Prostate gland (tissue), 2 donors: Measurements from ENCODE around the gene ALAD.
A peak's percentile ranks its signal among the peaks of the same experiment; 100 is the strongest.
"Not testable (repeated sequence)": the region's sequence is repeated elsewhere in the genome, so short reads cannot be mapped to it uniquely, and the experiment has no call there.

Experiments
- POLR2A ChIP-seq: fragments of 450-650 bp; IDR thresholded peaks from one replicate; pipeline ENCODE4 v1.6.1; 2016; ENCODE audit warnings: antibody characterized with exemption, mild to moderate bottlenecking
- TF ChIP-seq, protein P1 (sequence below), 4 experiments: fragments of 200-600 bp in 2 of 4; fragments of 450-650 bp in 2 of 4; sonication (generic) in 2 of 4; IDR thresholded peaks; 1 replicate in 3 of 4; 2 replicates in 1 of 4; pipeline ENCODE4 v1.5.1; 2016 to 2019; ENCODE audit warnings: antibody characterized with exemption in 4 of 4, mild to moderate bottlenecking in 2 of 4, moderate library complexity in 2 of 4

DNA sequence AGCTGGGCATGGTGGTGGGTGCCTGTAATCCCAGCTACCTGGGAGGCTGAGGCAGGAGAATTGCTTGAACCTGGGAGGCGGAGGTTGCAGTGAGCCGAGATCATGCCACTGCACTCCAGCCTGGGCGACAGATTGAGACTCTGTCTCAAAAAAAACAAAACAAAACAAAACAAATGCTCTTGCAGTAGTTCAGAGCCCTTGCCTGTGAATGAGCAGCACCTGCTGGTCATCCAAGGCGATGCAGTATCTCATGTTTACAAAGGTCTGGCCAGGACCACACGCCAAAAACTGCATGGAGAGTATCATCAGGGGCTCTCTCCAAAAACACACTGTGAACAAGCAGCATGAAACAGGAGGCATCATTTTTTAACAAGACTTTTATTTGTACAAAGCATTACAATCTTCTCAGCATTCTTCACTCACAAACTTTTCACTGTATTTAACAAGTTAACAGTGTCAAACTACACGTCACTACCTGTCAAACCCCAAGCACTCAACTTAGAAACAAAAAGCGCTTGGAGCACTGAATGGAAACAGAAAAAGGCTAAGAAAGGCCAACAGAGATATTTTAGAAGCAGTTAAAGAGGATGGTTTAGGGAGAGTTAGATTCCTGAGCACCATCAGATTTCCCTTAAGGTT is 5.9 kb upstream of the ALAD start:
- TF ChIP-seq, protein P1, sequence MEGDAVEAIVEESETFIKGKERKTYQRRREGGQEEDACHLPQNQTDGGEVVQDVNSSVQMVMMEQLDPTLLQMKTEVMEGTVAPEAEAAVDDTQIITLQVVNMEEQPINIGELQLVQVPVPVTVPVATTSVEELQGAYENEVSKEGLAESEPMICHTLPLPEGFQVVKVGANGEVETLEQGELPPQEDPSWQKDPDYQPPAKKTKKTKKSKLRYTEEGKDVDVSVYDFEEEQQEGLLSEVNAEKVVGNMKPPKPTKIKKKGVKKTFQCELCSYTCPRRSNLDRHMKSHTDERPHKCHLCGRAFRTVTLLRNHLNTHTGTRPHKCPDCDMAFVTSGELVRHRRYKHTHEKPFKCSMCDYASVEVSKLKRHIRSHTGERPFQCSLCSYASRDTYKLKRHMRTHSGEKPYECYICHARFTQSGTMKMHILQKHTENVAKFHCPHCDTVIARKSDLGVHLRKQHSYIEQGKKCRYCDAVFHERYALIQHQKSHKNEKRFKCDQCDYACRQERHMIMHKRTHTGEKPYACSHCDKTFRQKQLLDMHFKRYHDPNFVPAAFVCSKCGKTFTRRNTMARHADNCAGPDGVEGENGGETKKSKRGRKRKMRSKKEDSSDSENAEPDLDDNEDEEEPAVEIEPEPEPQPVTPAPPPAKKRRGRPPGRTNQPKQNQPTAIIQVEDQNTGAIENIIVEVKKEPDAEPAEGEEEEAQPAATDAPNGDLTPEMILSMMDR (IDR thresholded peaks at IDR 0.05): peak; percentile 50 to 89 (median 74)
- TF ChIP-seq POLR2A: not testable (repeated sequence)
